Stimulated activated CD4-positive, alpha-beta T cell treated with anti-CD3 and anti-CD28 coated beads, Interleukin-4, amount 100 ng/mL, for 4 hours (primary cell): ENCODE results near the gene CAAP1.
A peak's percentile ranks its signal among the peaks of the same experiment; 100 is the strongest.
"Not testable (repeated sequence)": the region's sequence is repeated elsewhere in the genome, so short reads cannot be mapped to it uniquely, and the experiment has no call there.

Source experiments
- DNase-seq, 2 experiments: peaks; one replicate each; pipeline ENCODE4 v3.0.0-alpha.2; 2020

CAAP1 gene, protein sequence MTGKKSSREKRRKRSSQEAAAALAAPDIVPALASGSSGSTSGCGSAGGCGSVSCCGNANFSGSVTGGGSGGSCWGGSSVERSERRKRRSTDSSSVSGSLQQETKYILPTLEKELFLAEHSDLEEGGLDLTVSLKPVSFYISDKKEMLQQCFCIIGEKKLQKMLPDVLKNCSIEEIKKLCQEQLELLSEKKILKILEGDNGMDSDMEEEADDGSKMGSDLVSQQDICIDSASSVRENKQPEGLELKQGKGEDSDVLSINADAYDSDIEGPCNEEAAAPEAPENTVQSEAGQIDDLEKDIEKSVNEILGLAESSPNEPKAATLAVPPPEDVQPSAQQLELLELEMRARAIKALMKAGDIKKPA

GRCh38 chr9:26892251-26893029, at the start of gene CAAP1:
TSS of gene CAAP1 (minus strand) at chr9:26892802. CDS start at chr9:26892715, 87 bp downstream.
- DNase-seq = peak; percentile 92 to 93

- DNase-seq = no peak
Measured at GRCh38 chr9:26940779-26941178, 48.2 kb upstream of the CAAP1 start.

- DNase-seq = no peak
Measured at GRCh38 chr9:26939955-26940711, 47.5 kb upstream of the CAAP1 start.

DNA sequence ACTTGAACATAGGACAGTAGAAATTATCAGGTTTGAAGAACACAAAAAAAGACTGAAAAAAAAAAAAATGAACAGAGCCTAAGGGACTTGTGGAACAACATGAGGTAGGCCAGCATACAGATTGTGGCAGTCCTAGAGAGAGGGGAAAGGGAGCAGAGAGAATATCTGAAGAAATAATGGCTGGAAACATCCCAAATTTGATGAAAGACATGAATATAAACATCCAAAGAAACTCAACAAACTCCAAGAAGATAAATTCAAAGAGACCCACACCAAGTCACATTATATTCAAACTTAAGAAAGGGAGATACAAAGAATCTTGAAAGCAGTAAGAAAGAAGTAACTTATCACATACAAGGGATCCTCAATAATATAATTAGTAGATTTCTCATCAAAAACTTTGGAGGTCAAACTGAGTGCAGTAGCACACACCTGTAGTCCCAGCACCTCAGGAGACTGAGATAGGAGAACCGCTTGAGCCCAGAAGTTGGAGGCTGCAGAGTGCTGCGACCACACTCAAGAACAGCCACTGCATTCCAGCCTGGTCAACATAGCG, 45.3 kb upstream of the CAAP1 start:
- DNase-seq = no peak

- no peak for DNase-seq
Measured at GRCh38 chr9:26935847-26936246, 43.2 kb upstream of the CAAP1 start.

GRCh38 chr9:26928902-26929495, 36.4 kb upstream of the CAAP1 start:
- DNase-seq = no peak

DNA sequence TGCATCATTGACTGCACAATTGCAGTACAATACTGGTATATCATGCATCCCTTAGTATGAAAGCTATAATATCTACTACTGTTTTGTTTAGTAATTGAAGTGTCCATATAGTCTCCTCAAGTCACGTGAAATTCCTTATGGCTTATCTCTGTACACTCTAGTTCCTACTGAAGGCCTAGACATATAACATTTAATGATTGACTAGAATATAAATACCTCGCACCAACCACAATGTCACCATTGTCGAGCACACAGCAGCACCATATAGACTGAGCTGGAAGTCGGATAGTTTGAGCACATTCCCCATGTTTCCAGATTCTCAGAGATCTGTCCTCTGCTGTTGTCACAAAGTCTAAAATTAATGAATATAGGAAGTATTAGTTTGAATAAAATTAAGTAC, 33.0 kb upstream of the CAAP1 start:
- no peak for DNase-seq

DNA sequence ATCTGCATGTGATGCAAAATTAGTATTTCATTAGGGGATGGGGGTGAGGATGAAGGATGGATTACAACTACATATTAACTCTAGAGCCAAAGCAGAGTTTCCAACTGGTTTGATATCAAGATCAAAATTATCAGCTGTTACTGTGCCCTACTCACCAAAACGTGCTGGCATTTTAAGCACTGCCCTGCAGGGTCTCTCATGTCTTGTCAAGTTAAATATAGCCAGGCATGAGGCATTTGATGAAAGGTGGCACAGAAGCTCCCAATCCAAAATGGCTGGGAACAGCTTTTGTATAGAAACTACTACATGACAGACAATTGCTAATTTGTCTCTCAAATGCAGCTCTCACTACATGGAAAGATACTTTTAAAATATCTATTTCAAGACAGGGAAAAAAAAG, 27.1 kb upstream of the CAAP1 start:
- DNase-seq = no peak

DNA sequence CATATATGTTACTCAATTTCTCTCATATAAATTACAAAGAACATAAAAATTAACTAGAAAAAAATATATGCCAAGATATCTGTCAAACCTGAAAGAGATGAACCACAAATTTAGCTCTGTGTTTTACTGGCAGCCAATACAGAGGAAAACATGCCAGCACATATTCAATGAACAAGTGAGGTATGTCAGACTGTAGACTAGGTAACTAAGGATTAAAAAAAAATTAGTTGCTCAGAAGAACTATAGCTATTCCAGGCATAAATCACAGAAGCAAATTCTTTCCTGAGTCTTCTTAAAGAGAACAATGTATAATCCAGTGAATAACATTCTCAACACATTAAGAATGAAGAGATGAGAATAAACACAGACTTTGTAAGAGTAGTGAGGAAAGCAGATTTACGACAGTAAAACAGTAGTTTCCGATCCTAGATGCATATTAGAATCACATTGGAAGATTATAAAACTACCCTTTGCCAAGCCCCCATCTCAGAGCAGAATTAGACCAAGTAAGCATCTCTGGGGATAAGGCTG, 20.6 kb upstream of the CAAP1 start:
- no peak for DNase-seq

GRCh38 chr9:26904671-26905070, 12.1 kb upstream of the CAAP1 start:
- no peak for DNase-seq

GRCh38 chr9:26904070-26904469, 11.5 kb upstream of the CAAP1 start:
- no peak for DNase-seq

DNA sequence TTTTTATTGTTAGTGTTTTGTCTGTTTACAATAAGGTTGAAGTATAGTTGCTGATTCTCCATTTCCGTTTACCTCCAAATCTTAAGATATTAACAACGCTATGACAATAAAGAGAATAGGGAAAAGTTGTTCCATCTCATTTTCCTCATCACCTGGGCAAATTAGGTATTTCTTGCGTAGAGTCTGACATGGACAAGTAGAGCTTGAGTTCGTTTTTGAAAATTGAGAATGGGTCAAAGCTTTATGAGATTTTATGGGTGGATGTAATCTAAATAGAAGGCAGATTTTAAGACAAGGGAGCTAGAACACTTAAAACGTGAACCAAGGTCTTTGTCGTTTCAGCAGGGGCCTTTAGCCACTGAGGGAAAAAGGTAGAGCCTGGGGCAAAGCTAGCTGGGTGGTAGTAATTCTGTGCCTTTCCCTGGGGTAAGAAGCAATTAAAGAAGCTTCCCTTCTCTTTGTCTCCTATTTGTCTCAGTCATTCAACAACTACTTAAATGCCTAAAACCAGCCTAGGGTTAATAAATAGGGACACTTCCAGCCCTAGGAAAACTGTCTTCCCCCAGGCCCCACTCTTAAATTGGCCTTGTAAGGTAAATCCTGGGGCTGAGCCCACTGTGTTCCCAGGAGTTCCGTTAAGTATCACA, 551 bp upstream of the CAAP1 start:
- no peak for DNase-seq

GRCh38 chr9:26891726-26892125, 876 bp downstream of the CAAP1 start:
- DNase-seq = no peak

DNA sequence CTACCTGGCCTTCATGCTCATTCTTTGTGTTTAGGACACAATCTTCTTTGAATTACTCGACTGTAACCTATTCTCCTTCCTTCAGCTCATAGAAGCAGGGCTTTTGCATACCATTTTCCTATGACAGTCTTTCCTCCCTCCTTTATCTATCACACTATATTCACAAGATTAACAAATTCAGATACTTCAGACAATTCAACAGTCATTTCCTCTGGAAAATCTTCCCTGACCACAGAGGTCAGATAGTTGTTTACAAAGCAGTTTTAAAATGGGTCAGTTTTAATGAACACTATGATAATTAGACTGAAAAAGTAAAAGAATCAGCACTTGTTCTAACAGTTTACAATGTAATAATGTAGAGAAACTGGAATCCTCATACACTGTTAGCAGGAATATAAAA, 4.3 kb downstream of the CAAP1 start:
- no peak for DNase-seq

GRCh38 chr9:26882154-26882553, 10.4 kb downstream of the CAAP1 start:
- no peak for DNase-seq

DNA sequence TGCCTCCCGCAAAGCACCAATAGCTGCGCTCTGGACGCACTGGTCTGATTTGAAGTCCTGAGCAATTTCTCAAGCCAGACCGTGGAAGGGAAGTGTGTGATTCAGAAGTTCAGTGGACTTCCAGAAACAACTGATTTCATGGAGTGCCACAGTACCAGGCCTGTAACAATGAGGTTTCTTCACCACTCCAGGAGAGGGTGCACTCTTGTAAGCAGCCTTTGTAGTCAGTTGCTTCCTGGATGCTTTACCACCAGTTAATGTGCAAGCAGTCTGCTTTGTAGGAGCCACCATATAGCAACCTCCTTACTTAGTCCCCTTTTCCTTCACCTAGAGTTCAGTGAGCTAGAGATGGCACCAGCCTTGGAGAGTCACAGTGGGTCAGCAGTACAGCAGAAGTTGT, 12.3 kb downstream of the CAAP1 start:
- no peak for DNase-seq

DNA sequence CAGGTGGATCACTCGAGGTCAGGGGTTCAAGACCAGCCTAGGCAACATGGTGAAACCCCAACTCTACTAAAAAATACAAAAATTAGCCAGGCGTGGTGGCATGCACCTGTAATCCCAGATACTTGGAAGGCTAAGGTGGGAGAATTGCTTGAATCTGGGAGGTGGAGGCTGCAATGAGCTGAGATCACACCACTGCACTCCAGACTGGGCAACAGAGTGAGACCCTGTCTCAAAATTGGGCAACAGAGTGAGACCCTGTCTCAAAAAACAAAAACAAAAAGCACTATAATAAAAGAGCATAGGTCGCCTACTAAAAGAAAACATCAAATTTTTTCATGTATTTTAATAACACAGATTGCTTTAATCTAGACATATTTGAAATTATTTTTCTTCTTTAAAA, 17.4 kb downstream of the CAAP1 start:
- not testable (repeated sequence) for DNase-seq

DNA sequence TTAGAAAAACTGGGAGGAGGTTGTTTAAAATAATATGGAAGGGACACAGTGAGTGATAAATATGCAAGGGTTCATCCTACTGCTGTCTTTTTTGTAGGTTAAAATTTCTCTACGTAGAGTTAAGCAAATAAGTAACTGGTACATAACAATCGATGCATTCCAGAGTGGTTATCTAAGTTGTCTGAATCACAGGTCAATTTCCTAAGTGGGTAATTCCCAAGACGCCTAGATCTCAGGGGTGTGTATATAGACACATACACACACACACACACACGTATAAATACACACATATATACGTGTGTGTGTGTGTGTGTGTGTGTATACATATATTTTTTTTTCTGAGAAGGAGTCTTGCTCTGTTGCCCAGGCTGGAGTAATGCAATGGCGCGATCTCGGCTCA, 22.3 kb downstream of the CAAP1 start:
- DNase-seq = no peak

- no peak for DNase-seq
Measured at GRCh38 chr9:26863074-26863473, 29.5 kb downstream of the CAAP1 start.

GRCh38 chr9:26856413-26857032, 36.1 kb downstream of the CAAP1 start:
- no peak for DNase-seq

- no peak for DNase-seq
Measured at GRCh38 chr9:26850995-26851394, 41.6 kb downstream of the CAAP1 start.

- no peak for DNase-seq
Measured at GRCh38 chr9:26833792-26834191, 58.8 kb downstream of the CAAP1 start.
